Panc1 (cell line): ENCODE results near the gene FBXL16. TPM values are rescaled to one million over a fixed set of nuclear protein-coding genes. Genes with fewer than 3 reads are reported as not detected.

ENCODE experiments used
- ATAC-seq: fragments of 200-7000 bp; cut with Tn5 transposase; 2 replicates; pipeline ENCODE4 v1.9.1; 2020; ENCODE audit warnings: mild to moderate bottlenecking, moderate library complexity
- BruUV-seq: library from RNA; stranded (reverse); fragments of 400-500 nt; replicated peaks from 2 replicates; lab custom pipeline; 2021; lab: Mats Ljungman, UMichigan
- CTCF ChIA-PET: fragments of 300-600 bp; sonication (Branson Sonifier 250); formaldehyde crosslinking; loops from one replicate; lab custom pipeline; 2022; ENCODE audit warnings: antibody characterized with exemption; lab: Charles Lee
- POLR2A ChIA-PET: fragments of 300-600 bp; sonication (Branson Sonifier 250); formaldehyde crosslinking; loops from one replicate; lab custom pipeline; 2022; ENCODE audit warnings: antibody characterized with exemption; lab: Charles Lee
- DNase-seq: peaks from one replicate; pipeline ENCODE4 v3.0.0-alpha.2; 2010; ENCODE audit warnings: low read depth, low spot score
- H3K27ac ChIP-seq: 2 replicates; pipeline ENCODE4 v1.5.1; 2011; ENCODE audit warnings: mild to moderate bottlenecking, low read length, inconsistent platforms
- H3K27me3 ChIP-seq: fragments of 200-500 bp; sonication (Bioruptor generic); 2 replicates; pipeline ENCODE4 v1.6.0; 2014; ENCODE audit warnings: low read length, inconsistent platforms; ENCODE audit not compliant: control insufficient read depth, insufficient read depth
- H3K36me3 ChIP-seq: fragments of 200-500 bp; sonication (Bioruptor generic); 2 replicates; pipeline ENCODE4 v1.5.1; 2014; ENCODE audit warnings: inconsistent platforms, mild to moderate bottlenecking, low read length, moderate library complexity; ENCODE audit not compliant: control insufficient read depth, insufficient read depth
- H3K4me1 ChIP-seq: 2 replicates; pipeline ENCODE4 v1.5.1; 2011; ENCODE audit warnings: inconsistent platforms, mild to moderate bottlenecking, low read length, moderate library complexity; ENCODE audit not compliant: control insufficient read depth, insufficient read depth
- H3K4me3 ChIP-seq, 2 experiments: 2 replicates each; pipeline ENCODE4 v1.5.1; 2011 to 2012; ENCODE audit warnings: low read depth in 2 of 2, low read length in 2 of 2, mild to moderate bottlenecking in 2 of 2, inconsistent platforms in 1 of 2, moderate library complexity in 1 of 2
- H3K9me3 ChIP-seq: fragments of 200-500 bp; sonication (Bioruptor generic); 2 replicates; pipeline ENCODE4 v1.5.1; 2014; ENCODE audit warnings: low read depth, mild to moderate bottlenecking, inconsistent platforms, low read length, moderate library complexity; ENCODE audit not compliant: control insufficient read depth, insufficient read depth
- CTCF ChIP-seq: fragments of 450-650 bp; IDR thresholded peaks from 2 replicates; pipeline ENCODE4 v1.5.1; 2017; ENCODE audit warnings: mild to moderate bottlenecking
- POLR2AphosphoS5 ChIP-seq: IDR thresholded peaks from 2 replicates; pipeline ENCODE4 v1.6.1; 2012; ENCODE audit warnings: mild to moderate bottlenecking, low read depth, low read length, moderate library complexity
- REST ChIP-seq, 2 experiments: IDR thresholded peaks; 2 replicates each; pipeline ENCODE4 v1.6.1; 2011 to 2012; ENCODE audit warnings: low read depth in 2 of 2, control low read depth in 1 of 2, low read length in 1 of 2, mild to moderate bottlenecking in 1 of 2, moderate library complexity in 1 of 2; ENCODE audit not compliant: insufficient read depth in 1 of 2
- SIN3A ChIP-seq: IDR thresholded peaks from 2 replicates; pipeline ENCODE4 v1.6.1; 2012; ENCODE audit warnings: low read depth, mild to moderate bottlenecking, low read length, moderate library complexity, borderline replicate concordance; ENCODE audit not compliant: insufficient read depth
- TCF7L2 ChIP-seq: IDR thresholded peaks from 2 replicates; pipeline ENCODE4 v1.6.1; 2011; ENCODE audit warnings: mild to moderate bottlenecking, low read depth, low read length, inconsistent platforms
- in situ Hi-C: cut with HindIII; loops from 2 replicates; pipeline ENCODE4 v1.10.0; 2016; ENCODE audit warnings: low sequenced_read_pairs, low pct_unique_long_range_greater_than_20kb
- intact Hi-C: fragments of 100-400 bp; cut with micrococcal nuclease; formaldehyde crosslinking; loops from one replicate; pipeline ENCODE4 v1.10.0; 2022; ENCODE audit not compliant: unreplicated experiment
- total RNA-seq: library from RNA; stranded (reverse); gene quantifications from one replicate; pipeline ENCODE4 v1.2.1, GENCODE V29; 2021; ENCODE audit not compliant: unreplicated experiment

The FBXL16 gene
- total RNA-seq, 1 experiment from 2014 or later, result 28.0 TPM

GRCh38 chr16:750485-750884 is 44.9 kb upstream of the FBXL16 start:
- no TSS peak for BruUV-seq
- ChIA-PET CTCF (no interaction called here), POLR2A (no interaction called here)
- Histone ChIP-seq H3K36me3 (no peaks in the 10 kb centered on the region), H3K4me3 (no peak overlapping the region), H3K27me3 (no peaks in the 10 kb centered on the region), H3K27ac (no peak overlapping the region), H3K9me3 (no peaks in the 10 kb centered on the region), H3K4me1 (no peaks in the 10 kb centered on the region)
- in situ Hi-C loops (no loop called here), intact Hi-C loops (no loop called here)
- DNase-seq, result no peak
- ATAC-seq, result no peak
- TF ChIP-seq POLR2AphosphoS5 (no peak), SIN3A (no peak), REST (IDR thresholded peaks at IDR 0.05; ENCODE audit: insufficient read depth in 1 of 2, low read depth in 2 of 2, low read length in 1 of 2) (no peak), TCF7L2 (no peak), CTCF (no peak)

GRCh38 chr16:749010-749409 is 43.4 kb upstream of the FBXL16 start:
- DNase-seq (no peak), ATAC-seq (no peak)
- intact Hi-C loops, result no loop called here
- in situ Hi-C loops, result no loop called here
- no TSS peak for BruUV-seq
- no peaks in the 10 kb centered on the region for H3K27me3 ChIP-seq
- no peak overlapping the region for H3K4me3 ChIP-seq
- no peak overlapping the region for H3K27ac ChIP-seq
- no peak for TF ChIP-seq CTCF
- no peak for TF ChIP-seq TCF7L2
- no peak for TF ChIP-seq POLR2AphosphoS5
- TF ChIP-seq SIN3A, result no peak
- TF ChIP-seq REST (IDR thresholded peaks at IDR 0.05; ENCODE audit: insufficient read depth in 1 of 2, low read depth in 2 of 2, low read length in 1 of 2), result no peak
- H3K4me1 ChIP-seq, result no peaks in the 10 kb centered on the region
- CTCF ChIA-PET, result no interaction called here
- H3K9me3 ChIP-seq, result no peaks in the 10 kb centered on the region
- no peaks in the 10 kb centered on the region for H3K36me3 ChIP-seq
- POLR2A ChIA-PET, result interaction anchor here (0.6 kb wide), 1 partner anchor 39 kb away, joined by 3 read pairs; the partner anchor contains the start of gene RPUSD1
